ENCODE data around the gene CTDSP2. TPM values are rescaled to one million over a fixed set of nuclear protein-coding genes. Genes with fewer than 3 reads are reported as not detected.
"Not testable (repeated sequence)": the region's sequence is repeated elsewhere in the genome, so short reads cannot be mapped to it uniquely, and the experiment has no call there.

Gene CTDSP2
- polyA plus RNA-seq, 1 donor: 131 TPM

GRCh38 chr12:57866308-57867019, 19.9 kb upstream of the CTDSP2 start:
- no peaks in the 10 kb centered on the region for H3K27me3 ChIP-seq (ENCODE audit: control insufficient read depth, insufficient read depth, low read length)
- H3K4me3 ChIP-seq (ENCODE audit: low read length): no peak overlapping the region

GRCh38 chr12:57865084-57865751, 18.7 kb upstream of the CTDSP2 start:
- H3K36me3 ChIP-seq (ENCODE audit: control insufficient read depth, insufficient read depth, low read length): no peaks in the 10 kb centered on the region
- H3K27ac ChIP-seq (ENCODE audit: low read length): peak overlapping the region; percentile 83
- H3K9me3 ChIP-seq (ENCODE audit: control insufficient read depth, low read depth, low read length): no peaks in the 10 kb centered on the region
- 17% methylated on average over 1 of the region's 63 CpGs for WGBS (ENCODE audit: insufficient coverage, low lambda C conversion rate)
- H3K27me3 ChIP-seq (ENCODE audit: control insufficient read depth, insufficient read depth, low read length): no peaks in the 10 kb centered on the region
- peaks cover 13% of the 10 kb centered on the region for H3K4me1 ChIP-seq (ENCODE audit: control insufficient read depth, insufficient read depth, low read length)
- DNase-seq: peak; percentile 62 to 83
- peak overlapping the region; percentile 54 for H3K4me3 ChIP-seq (ENCODE audit: low read length)

More at GRCh38 chr12:57866308-57867019, 19.9 kb upstream of the CTDSP2 start:
- peaks cover 13% of the 10 kb centered on the region for H3K4me1 ChIP-seq (ENCODE audit: control insufficient read depth, insufficient read depth, low read length)
- no peak overlapping the region for H3K27ac ChIP-seq (ENCODE audit: low read length)
- no peaks in the 10 kb centered on the region for H3K9me3 ChIP-seq (ENCODE audit: control insufficient read depth, low read depth, low read length)
- no peaks in the 10 kb centered on the region for H3K36me3 ChIP-seq (ENCODE audit: control insufficient read depth, insufficient read depth, low read length)
- DNase-seq: no peak
- WGBS (ENCODE audit: insufficient coverage, low lambda C conversion rate): 100% methylated on average over 2 of the region's 3 CpGs

GRCh38 chr12:57864442-57865083, 18.0 kb upstream of the CTDSP2 start:
- no CpG with 5 or more reads among the region's 8 CpGs for WGBS (ENCODE audit: insufficient coverage, low lambda C conversion rate)
- no peaks in the 10 kb centered on the region for H3K27me3 ChIP-seq (ENCODE audit: control insufficient read depth, insufficient read depth, low read length)
- DNase-seq: no peak
- peak overlapping the region; percentile 54 for H3K4me3 ChIP-seq (ENCODE audit: low read length)
- H3K4me1 ChIP-seq (ENCODE audit: control insufficient read depth, insufficient read depth, low read length): peaks cover 13% of the 10 kb centered on the region
- H3K27ac ChIP-seq (ENCODE audit: low read length): peak overlapping the region; percentile 83
- H3K36me3 ChIP-seq (ENCODE audit: control insufficient read depth, insufficient read depth, low read length): no peaks in the 10 kb centered on the region
- H3K9me3 ChIP-seq (ENCODE audit: control insufficient read depth, low read depth, low read length): no peaks in the 10 kb centered on the region

- no peak overlapping the region for H3K27ac ChIP-seq (ENCODE audit: low read length)
- H3K27me3 ChIP-seq (ENCODE audit: control insufficient read depth, insufficient read depth, low read length): no peaks in the 10 kb centered on the region
- no peaks in the 10 kb centered on the region for H3K9me3 ChIP-seq (ENCODE audit: control insufficient read depth, low read depth, low read length)
- no peak overlapping the region for H3K4me3 ChIP-seq (ENCODE audit: low read length)
- peaks cover 12% of the 10 kb centered on the region for H3K4me1 ChIP-seq (ENCODE audit: control insufficient read depth, insufficient read depth, low read length)
- no peak for DNase-seq
- H3K36me3 ChIP-seq (ENCODE audit: control insufficient read depth, insufficient read depth, low read length): no peaks in the 10 kb centered on the region
- no CpG with 5 or more reads among the region's 1 CpG for WGBS (ENCODE audit: insufficient coverage, low lambda C conversion rate)
Observed at GRCh38 chr12:57863676-57864075, 17.1 kb upstream of the CTDSP2 start.

DNA sequence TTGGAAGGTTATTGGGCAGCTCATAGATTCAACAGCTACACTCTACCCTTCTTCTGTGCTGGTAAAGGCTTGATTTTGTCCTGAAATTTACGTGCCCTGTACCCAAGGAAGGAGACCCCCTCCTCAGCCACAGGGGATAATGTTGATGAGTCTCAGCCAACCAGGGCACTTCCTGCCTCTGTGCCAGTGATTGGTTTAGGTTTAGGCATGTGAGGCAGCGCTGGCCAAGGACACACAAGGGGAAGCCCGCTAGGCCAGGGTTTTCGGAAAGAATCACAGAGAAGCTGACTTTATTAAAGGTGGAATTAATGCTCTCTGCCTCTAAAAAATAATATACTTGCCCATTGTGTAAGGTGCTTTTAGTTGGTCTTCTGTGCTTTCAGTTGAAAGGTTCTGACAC, 15.4 kb upstream of the CTDSP2 start:
- Histone ChIP-seq H3K4me1 (ENCODE audit: control insufficient read depth, insufficient read depth, low read length) (peaks cover 10% of the 10 kb centered on the region), H3K27me3 (ENCODE audit: control insufficient read depth, insufficient read depth, low read length) (no peaks in the 10 kb centered on the region), H3K9me3 (ENCODE audit: control insufficient read depth, low read depth, low read length) (no peaks in the 10 kb centered on the region), H3K4me3 (ENCODE audit: low read length) (no peak overlapping the region), H3K36me3 (ENCODE audit: control insufficient read depth, insufficient read depth, low read length) (no peaks in the 10 kb centered on the region), H3K27ac (ENCODE audit: low read length) (no peak overlapping the region)
- no peak for DNase-seq
- WGBS (ENCODE audit: insufficient coverage, low lambda C conversion rate): 100% methylated on average over 1 of the region's 4 CpGs

GRCh38 chr12:57860883-57861282, 14.4 kb upstream of the CTDSP2 start:
- H3K4me1 ChIP-seq (ENCODE audit: control insufficient read depth, insufficient read depth, low read length): peaks cover 10% of the 10 kb centered on the region
- not testable (repeated sequence) for H3K36me3 ChIP-seq (ENCODE audit: control insufficient read depth, insufficient read depth, low read length); H3K9me3 ChIP-seq (ENCODE audit: control insufficient read depth, low read depth, low read length); H3K27ac ChIP-seq (ENCODE audit: low read length); H3K4me3 ChIP-seq (ENCODE audit: low read length); H3K27me3 ChIP-seq (ENCODE audit: control insufficient read depth, insufficient read depth, low read length); DNase-seq
- no CpG with 5 or more reads among the region's 5 CpGs for WGBS (ENCODE audit: insufficient coverage, low lambda C conversion rate)

- WGBS (ENCODE audit: insufficient coverage, low lambda C conversion rate): no CpG with 5 or more reads among the region's 5 CpGs
- no peaks in the 10 kb centered on the region for H3K36me3 ChIP-seq (ENCODE audit: control insufficient read depth, insufficient read depth, low read length)
- no peak overlapping the region for H3K4me3 ChIP-seq (ENCODE audit: low read length)
- no peak for DNase-seq
- H3K4me1 ChIP-seq (ENCODE audit: control insufficient read depth, insufficient read depth, low read length): no peaks in the 10 kb centered on the region
- H3K9me3 ChIP-seq (ENCODE audit: control insufficient read depth, low read depth, low read length): no peaks in the 10 kb centered on the region
- no peak overlapping the region for H3K27ac ChIP-seq (ENCODE audit: low read length)
- no peaks in the 10 kb centered on the region for H3K27me3 ChIP-seq (ENCODE audit: control insufficient read depth, insufficient read depth, low read length)
Observed at GRCh38 chr12:57859121-57859520, 12.6 kb upstream of the CTDSP2 start.

GRCh38 chr12:57858123-57858522, 11.6 kb upstream of the CTDSP2 start:
- H3K27ac ChIP-seq (ENCODE audit: low read length); H3K4me3 ChIP-seq (ENCODE audit: low read length); H3K9me3 ChIP-seq (ENCODE audit: control insufficient read depth, low read depth, low read length); H3K36me3 ChIP-seq (ENCODE audit: control insufficient read depth, insufficient read depth, low read length); H3K27me3 ChIP-seq (ENCODE audit: control insufficient read depth, insufficient read depth, low read length); DNase-seq; H3K4me1 ChIP-seq (ENCODE audit: control insufficient read depth, insufficient read depth, low read length): not testable (repeated sequence)
- 100% methylated on average over 1 of the region's 7 CpGs for WGBS (ENCODE audit: insufficient coverage, low lambda C conversion rate)

- Histone ChIP-seq H3K9me3 (ENCODE audit: control insufficient read depth, low read depth, low read length) (no peaks in the 10 kb centered on the region), H3K27me3 (ENCODE audit: control insufficient read depth, insufficient read depth, low read length) (peaks cover 7% of the 10 kb centered on the region), H3K36me3 (ENCODE audit: control insufficient read depth, insufficient read depth, low read length) (no peaks in the 10 kb centered on the region), H3K27ac (ENCODE audit: low read length) (no peak overlapping the region), H3K4me3 (ENCODE audit: low read length) (no peak overlapping the region), H3K4me1 (ENCODE audit: control insufficient read depth, insufficient read depth, low read length) (peaks cover 14% of the 10 kb centered on the region)
- DNase-seq: no peak
- 100% methylated on average over 2 of the region's 6 CpGs for WGBS (ENCODE audit: insufficient coverage, low lambda C conversion rate)
Observed at GRCh38 chr12:57854965-57855364, 8.4 kb upstream of the CTDSP2 start.

- Histone ChIP-seq H3K27ac (ENCODE audit: low read length) (no peak overlapping the region), H3K27me3 (ENCODE audit: control insufficient read depth, insufficient read depth, low read length) (peaks cover 7% of the 10 kb centered on the region), H3K4me1 (ENCODE audit: control insufficient read depth, insufficient read depth, low read length) (peaks cover 14% of the 10 kb centered on the region), H3K36me3 (ENCODE audit: control insufficient read depth, insufficient read depth, low read length) (no peaks in the 10 kb centered on the region), H3K9me3 (ENCODE audit: control insufficient read depth, low read depth, low read length) (no peaks in the 10 kb centered on the region), H3K4me3 (ENCODE audit: low read length) (no peak overlapping the region)
- no peak for DNase-seq
- 75% methylated on average over 2 of the region's 2 CpGs for WGBS (ENCODE audit: insufficient coverage, low lambda C conversion rate)
Observed at GRCh38 chr12:57853864-57854556, 7.5 kb upstream of the CTDSP2 start.

Measured in large intestine (tissue), 3 donors.